Left ventricle myocardium inferior (tissue), 1 donor: ENCODE data around the gene VWCE. TPM values are rescaled to one million over a fixed set of nuclear protein-coding genes. Genes with fewer than 3 reads are reported as not detected.

ENCODE experiments used
- DNase-seq: peaks from one replicate; pipeline ENCODE4 v3.0.0-alpha.2; 2020
- H3K27ac ChIP-seq: fragments of 200-600 bp; replicated peaks from 2 replicates; pipeline ENCODE4 v1.8.0; 2021
- H3K27me3 ChIP-seq: fragments of 200-600 bp; 2 replicates; pipeline ENCODE4 v1.8.0; 2021; ENCODE audit warnings: low read depth
- H3K36me3 ChIP-seq: fragments of 200-600 bp; 2 replicates; pipeline ENCODE4 v1.8.0; 2021
- H3K4me1 ChIP-seq: fragments of 200-600 bp; 2 replicates; pipeline ENCODE4 v1.8.0; 2021
- H3K4me3 ChIP-seq: fragments of 200-600 bp; 2 replicates; pipeline ENCODE4 v1.8.0; 2021; ENCODE audit warnings: mild to moderate bottlenecking, moderate library complexity
- H3K9me3 ChIP-seq: fragments of 200-600 bp; replicated peaks from 2 replicates; pipeline ENCODE4 v1.8.0; 2021
- intact Hi-C: fragments of 100-400 bp; cut with micrococcal nuclease; formaldehyde crosslinking; loops from one replicate; pipeline ENCODE4 v1.11.0; 2022
- total RNA-seq: library from RNA; stranded (reverse); fragmentation: NEBNext Ultra II Directional; extraction: Animal tissue kit (Norgen Biotek cat#: 25700); gene quantifications from one replicate; pipeline ENCODE4 v1.2.1, GENCODE V29; 2021
- TF ChIP-seq, protein P1 (sequence below): fragments of 200-600 bp; IDR thresholded peaks from 2 replicates; pipeline ENCODE4 v1.8.0; 2021; ENCODE audit warnings: antibody characterized with exemption, mild to moderate bottlenecking, borderline replicate concordance
- donor health status: DM: no; HTN: yes; CAD: no; lungs with severe emphysema.

VWCE gene
- total RNA-seq, 1 donor from 2014 or later: 0.77 TPM

DNA sequence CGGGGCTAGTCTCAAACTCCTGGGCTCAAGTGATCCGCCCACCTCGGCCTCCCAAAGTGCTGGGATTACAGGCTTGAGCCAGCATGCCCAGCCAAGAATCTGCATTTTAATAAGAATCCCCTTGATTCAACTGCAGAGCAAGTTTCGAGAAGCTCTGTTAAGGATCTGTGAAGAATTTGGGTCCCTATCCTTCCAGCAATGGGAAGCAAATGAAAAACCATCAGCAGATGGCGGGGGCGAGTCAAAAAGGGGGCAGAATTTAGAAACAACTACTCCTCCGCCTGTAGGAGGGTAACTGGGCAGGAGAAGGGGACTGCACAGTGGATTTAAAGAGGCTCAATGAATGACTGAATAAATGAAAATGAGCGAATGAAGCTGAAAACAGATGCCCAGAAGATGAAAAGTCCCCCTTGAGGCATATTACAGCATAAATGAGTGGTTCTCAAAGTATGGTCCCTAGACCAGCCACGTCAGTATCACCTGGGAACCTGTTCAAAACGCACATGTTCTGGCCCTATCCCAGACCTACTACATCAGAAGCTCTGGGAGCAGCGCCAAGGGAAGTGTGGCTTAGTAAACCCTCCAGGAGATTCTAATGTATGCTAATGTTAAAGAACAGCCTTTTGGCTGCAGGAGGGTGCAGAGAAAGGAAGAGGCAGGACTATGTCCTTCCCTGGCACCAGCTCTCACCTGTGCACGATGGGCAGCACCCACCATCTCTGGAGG, 15.0 kb downstream of the VWCE start:
- Histone ChIP-seq H3K4me1 (no peaks in the 10 kb centered on the region), H3K4me3 (no peak overlapping the region), H3K27ac (no peak overlapping the region), H3K36me3 (peaks cover 9% of the 10 kb centered on the region), H3K9me3 (peaks cover 4% of the 10 kb centered on the region), H3K27me3 (no peaks in the 10 kb centered on the region)
- TF ChIP-seq, protein P1, sequence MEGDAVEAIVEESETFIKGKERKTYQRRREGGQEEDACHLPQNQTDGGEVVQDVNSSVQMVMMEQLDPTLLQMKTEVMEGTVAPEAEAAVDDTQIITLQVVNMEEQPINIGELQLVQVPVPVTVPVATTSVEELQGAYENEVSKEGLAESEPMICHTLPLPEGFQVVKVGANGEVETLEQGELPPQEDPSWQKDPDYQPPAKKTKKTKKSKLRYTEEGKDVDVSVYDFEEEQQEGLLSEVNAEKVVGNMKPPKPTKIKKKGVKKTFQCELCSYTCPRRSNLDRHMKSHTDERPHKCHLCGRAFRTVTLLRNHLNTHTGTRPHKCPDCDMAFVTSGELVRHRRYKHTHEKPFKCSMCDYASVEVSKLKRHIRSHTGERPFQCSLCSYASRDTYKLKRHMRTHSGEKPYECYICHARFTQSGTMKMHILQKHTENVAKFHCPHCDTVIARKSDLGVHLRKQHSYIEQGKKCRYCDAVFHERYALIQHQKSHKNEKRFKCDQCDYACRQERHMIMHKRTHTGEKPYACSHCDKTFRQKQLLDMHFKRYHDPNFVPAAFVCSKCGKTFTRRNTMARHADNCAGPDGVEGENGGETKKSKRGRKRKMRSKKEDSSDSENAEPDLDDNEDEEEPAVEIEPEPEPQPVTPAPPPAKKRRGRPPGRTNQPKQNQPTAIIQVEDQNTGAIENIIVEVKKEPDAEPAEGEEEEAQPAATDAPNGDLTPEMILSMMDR: no peak
- intact Hi-C loops: no loop called here
- DNase-seq: no peak

DNA sequence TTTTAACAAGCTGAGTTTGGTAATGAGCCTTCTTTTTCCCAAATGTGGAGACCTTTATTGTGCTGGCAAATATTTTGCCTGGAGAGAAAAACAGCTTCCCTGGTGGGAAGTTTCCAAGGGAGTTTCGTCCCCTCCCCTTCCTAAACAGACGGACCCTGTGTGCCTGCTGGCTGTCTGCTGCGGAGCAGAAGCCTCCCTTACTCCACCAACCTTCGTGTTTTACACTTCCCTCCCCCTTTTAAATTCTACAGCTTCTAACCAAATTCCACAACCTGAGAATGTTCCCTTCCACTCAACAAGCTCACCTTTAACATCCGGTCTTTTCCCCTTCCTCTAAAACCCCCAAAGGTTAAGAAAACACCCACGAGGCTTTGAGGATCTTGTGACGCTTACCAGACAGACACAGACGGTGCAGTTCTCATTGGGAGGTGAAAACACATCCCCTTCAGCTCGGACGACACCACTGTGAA, 17.1 kb downstream of the VWCE start:
- Histone ChIP-seq H3K27ac (no peak overlapping the region), H3K9me3 (no peaks in the 10 kb centered on the region), H3K4me3 (no peak overlapping the region), H3K27me3 (no peaks in the 10 kb centered on the region), H3K36me3 (peaks cover 5% of the 10 kb centered on the region), H3K4me1 (no peaks in the 10 kb centered on the region)
- intact Hi-C loops: no loop called here
- TF ChIP-seq, protein P1: no peak
- no peak for DNase-seq

DNA sequence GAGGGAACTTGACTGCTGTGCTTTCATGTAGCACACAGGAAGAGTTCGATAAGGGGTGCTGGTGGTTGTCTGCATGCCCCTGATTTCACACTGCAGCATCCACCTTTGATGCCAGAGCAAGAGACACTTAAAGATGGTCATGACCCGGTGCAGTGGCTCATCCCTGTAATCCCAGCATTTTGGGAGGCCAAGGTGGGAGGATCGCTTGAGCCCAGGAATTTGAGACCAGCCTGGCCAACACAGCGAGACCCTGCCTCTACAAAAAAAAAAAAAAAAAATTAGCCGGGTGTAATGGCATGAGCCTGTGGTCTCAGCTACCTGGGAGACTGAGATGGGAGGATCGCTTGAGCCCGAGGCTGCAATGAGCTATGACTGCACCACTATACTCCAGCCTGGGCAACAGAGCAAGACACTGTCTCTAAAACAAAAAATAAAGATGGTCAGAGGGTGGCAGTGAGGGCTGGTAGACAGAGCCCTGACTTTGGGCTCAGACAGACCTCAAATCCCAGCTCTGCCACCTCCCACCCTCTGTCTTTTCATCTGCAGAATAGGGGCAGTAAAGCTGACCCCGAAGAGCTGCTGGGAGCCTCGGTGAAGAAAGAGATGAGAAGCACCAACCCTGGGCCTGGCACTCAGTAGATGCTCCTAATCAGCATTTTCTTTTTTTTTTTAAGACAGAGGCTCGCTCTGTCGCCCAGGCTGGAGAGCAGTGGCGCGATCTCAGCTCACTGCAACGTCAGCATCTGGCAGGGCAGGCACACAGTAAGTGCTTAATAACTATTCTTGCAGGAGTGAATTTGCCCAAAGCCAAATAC, 17.7 kb downstream of the VWCE start:
- no peak overlapping the region for H3K27ac ChIP-seq
- peaks cover 5% of the 10 kb centered on the region for H3K36me3 ChIP-seq
- H3K4me1 ChIP-seq: no peaks in the 10 kb centered on the region
- no peak overlapping the region for H3K4me3 ChIP-seq
- DNase-seq: no peak
- intact Hi-C loops: no loop called here
- H3K27me3 ChIP-seq: no peaks in the 10 kb centered on the region
- TF ChIP-seq, protein P1: no peak
- no peaks in the 10 kb centered on the region for H3K9me3 ChIP-seq

DNA sequence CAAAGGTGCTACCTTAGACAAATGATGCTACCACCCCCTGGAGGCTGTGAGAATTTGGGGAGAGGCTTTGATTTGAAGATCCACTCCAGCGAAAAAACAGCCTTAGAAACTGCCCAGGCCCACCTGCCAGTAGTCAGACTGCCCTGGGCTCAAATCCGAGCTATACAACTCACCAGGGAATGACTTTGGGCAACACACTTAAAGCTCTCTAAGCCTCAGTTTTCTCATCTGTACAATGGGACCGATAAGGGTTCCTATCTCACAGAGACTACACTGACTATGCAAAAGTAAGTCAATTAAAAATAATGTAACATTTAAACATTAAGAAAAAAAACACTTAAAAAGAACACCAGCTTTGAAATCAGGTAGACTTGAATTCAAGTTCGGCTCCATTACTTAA, 19.9 kb downstream of the VWCE start:
- Histone ChIP-seq H3K4me3 (no peak overlapping the region), H3K9me3 (no peaks in the 10 kb centered on the region), H3K27ac (no peak overlapping the region), H3K27me3 (no peaks in the 10 kb centered on the region), H3K36me3 (peaks cover 1% of the 10 kb centered on the region), H3K4me1 (no peaks in the 10 kb centered on the region)
- TF ChIP-seq, protein P1: no peak
- intact Hi-C loops: no loop called here
- no peak for DNase-seq

DNA sequence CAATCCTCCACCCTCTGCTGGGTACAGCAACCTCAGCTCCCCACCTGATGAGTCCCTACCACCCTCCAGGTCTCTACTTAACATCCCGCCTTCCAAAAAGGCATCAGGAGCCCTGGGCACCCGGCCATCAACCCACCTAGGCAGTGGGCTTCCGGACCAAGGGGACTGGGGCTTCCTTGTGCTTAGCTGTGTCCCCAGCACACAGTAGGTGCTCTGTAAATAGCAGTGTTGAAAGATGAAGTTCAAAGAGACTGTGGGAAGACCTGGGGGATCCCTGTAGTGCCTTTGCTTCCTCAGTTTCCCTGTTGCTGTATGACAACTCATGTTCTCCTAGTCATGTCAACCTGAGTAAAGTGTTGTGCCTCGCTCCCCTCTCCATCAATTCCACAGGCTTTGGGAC, 21.0 kb downstream of the VWCE start:
- Histone ChIP-seq H3K4me1 (no peaks in the 10 kb centered on the region), H3K9me3 (no peaks in the 10 kb centered on the region), H3K27ac (no peak overlapping the region), H3K27me3 (no peaks in the 10 kb centered on the region), H3K36me3 (no peaks in the 10 kb centered on the region), H3K4me3 (no peak overlapping the region)
- intact Hi-C loops: no loop called here
- TF ChIP-seq, protein P1: no peak
- DNase-seq: no peak
